Stimulated activated CD4-positive, alpha-beta T cell treated with anti-CD3 and anti-CD28 coated beads, Interleukin-2, amount 100 ng/mL, for 24 hours (primary cell): Measurements from ENCODE around the gene DVL1.
"Not testable (repeated sequence)": the region's sequence is repeated elsewhere in the genome, so short reads cannot be mapped to it uniquely, and the experiment has no call there.

Experiments
- DNase-seq, 2 donors: peaks; one replicate each; pipeline ENCODE4 v3.0.0-alpha.2; 2020

Gene DVL1

DNA sequence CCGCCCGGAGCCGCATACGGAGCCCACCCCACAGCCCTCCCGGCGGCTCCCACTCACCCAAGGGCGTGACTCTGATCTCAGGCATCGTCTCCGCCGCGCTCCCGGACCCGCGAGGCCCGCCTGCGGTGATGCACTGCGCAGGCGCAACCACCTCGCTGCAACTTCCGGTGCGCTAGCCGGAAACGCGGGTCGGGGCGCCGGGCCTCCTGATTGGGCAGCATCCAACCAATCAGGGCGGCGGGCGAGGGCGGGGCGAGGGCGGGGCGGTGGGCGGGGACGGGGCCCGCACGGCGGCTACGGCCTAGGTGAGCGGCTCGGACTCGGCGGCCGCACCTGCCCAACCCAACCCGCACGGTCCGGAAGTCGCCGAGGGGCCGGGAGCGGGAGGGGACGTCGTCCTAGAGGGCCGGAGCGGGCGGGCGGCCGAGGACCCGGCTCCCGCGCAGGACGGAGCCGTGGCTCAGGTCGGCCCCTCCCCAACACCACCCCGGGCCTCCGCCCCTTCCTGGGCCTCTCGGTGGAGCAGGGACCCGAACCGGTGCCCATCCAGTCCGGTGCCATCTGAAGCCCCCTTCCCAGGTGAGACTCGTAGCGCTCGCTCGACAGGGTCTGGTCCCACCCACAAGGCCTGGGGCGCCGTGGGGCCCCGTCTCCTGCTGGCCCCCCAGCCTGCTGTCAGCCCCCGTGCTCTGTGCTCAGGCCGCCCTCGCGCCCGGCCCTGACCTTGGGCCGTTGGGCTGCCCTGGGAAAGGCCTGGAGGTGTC, 24.5 kb downstream of the DVL1 start, which contains the start of the genes CPTP and INTS11:
TSS of gene CPTP (plus strand) at position 279 of the 764 bp plus-strand sequence. CDS start 2,109 bp downstream, outside the sequence.
TSS of gene INTS11 (minus strand) at position 137 of the 764 bp plus-strand sequence. CDS start at position 85, 52 bp downstream.
- peak; percentile 96 to 97 for DNase-seq

DNA sequence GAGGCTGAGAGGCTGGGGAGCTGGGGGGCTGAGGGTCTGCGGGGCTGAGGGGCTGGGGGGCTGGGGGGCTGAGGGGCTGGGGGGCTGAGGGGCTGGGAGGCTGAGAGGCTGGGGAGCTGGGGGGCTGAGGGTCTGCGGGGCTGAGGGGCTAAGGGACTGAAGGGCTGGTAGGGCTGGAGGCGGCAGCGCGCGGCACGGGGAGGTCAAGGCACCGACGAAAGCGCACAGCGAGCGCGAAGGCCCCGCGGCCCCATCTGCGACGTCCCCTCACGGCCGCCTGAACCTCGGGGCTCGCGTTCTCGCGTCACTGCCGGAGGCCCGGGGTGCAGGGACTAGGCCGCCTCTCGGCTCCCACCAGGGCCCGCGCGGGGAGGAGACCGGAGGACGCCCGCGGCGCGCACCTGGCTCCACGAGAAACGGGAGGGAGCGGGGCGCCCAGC, 25.1 kb downstream of the DVL1 start:
- DNase-seq: no peak

DNA sequence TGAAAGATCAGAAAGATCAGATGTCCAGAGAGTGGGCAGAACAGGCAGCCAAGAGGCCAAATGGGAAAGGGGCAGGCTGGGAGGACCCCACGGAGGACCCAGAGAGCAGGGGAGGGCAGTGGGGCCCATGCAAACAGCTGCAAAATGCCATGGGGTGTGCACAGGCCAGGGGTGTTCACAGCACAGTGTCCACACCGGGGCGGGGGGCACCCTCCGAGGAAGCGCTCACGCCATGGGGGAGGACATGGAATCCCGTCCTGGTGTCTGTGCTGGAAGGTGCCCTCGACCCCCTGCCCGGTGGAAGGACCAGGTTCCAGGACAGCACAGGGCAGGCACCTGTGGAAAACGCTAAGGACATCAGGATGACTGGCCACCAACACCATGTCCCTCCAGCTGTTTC, 26.3 kb downstream of the DVL1 start:
- no peak for DNase-seq

DNA sequence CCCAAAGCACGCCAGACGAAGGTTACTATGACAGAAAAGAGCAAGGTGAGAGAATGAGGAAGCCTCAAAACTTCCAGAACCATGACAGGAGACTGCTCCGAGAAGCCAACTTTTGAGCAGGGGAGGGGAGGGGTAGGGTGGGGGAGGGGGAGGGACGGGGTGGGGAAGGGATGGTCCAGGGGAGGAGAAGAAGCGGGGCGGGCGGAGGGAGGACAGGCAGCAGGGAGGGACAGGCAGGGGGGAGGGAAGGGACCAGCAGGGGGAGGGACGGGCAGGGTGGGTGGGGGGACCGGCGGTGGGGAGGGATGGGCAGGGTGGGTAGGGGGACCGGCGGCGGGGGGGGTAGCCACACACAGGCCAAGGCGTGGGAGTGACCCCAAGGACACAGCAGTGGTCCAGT, 26.8 kb downstream of the DVL1 start:
- DNase-seq: no peak

DNA sequence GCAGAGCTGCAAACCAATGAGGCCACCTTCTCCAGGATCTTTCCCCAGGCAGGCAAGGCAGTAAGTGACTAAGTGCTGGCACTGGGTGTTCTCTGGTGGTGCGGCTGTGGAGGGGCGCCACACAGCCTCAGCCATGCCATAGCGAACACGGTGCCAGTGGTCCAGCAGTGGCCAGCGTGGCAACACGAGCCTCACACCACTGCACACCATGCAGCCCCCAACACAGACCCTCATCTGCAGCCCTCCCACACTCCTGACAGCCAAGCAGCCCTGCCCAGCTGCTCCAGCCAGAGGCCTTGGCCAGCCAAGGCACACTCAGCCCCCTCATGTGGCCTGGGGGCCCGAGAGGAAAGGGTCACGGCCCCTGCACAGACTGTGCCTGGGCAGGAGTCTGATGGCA, 27.7 kb downstream of the DVL1 start:
- no peak for DNase-seq

DNA sequence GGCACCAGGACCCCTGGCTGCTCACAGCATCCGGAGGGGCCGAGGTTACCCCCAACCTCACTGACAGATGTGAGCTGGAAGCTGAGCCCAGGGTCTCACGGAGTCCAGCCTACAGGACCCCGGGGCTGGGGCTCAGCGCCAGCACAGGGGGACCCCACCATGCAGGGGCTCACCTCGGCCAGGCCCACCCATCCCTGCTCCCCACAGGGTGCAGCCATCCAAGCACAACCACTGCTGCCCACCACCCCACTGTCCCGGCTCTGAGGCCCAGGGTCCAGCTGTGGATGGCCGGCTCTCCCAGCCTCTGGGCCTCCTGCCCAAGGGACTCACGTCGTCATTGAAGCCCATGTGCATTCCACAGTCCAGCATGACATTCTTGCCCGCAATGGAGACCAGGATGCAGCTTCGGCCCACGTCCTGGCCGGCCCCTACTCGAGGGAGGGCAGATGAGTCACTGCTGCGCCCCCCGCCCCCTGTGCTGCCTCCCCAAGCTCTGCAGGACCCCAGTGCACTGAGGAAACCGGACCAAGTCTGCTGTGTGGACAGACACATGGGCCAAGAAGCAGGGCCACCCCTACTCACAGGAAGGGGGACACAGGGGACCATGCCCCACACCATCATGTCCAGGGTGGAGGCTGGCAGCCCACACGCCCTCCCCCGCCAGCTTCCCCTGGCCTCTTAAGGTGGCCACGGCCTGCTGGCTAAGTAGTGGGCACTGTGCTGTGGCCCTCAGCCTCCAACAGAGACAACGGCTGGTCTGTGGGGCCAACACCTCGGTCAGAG, 28.4 kb downstream of the DVL1 start:
- DNase-seq: no peak

DNA sequence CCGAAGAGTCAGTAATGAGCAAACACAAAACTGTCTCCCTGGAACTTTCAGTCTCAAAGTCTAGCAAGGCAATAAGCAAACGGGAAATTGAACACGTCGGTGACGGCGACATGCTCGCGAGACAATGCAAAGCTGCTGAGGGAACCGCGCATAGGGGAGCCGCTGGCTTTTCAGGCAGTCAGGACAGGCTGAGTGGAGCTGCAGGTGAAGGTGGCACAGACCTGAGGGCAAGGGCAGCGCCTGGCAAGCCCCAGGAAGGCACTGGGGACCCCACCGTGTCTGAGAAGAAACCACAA, 29.6 kb downstream of the DVL1 start:
- no peak for DNase-seq

DNA sequence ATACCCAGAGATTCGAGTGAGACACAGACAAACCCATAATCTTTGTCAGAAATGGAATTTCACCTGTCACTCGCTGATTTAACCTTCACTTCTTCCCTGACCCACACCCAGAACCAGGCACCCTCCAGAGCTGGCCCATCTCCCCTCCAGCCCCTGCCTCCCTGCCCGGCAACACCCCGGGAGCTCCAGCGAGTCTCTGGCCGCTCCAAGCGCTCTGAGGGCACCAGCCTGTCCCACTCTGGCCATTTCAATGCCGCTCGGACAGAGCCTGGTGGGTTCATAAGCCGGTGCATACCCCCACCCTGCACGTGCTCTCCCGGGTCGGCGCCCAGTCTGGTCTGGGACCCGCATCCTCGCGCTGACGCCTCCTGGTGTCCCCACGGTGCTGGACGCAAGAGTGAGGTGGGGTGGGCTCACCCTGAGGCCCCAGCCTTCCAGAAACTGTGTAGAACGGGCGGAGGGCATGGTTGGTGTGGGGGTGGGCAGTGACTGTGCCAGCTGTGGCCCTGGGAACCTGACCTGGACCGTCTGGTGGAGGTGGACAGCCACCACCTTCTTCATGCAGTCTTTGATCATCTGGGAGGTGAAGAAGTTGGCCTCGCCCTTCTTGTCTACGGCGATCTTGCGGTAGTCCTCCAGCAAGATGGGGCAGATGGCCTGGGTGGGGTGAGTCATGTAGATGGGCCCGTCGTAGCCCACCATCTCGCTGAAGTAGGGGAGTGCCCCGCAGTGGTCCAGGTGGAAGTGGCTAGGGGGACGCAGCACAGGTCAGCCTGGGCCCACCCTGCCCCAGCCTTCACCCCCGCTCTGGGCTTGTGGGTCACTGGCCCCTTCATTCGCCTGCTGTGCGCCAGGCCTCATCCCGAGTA, 30.2 kb downstream of the DVL1 start:
- DNase-seq: no peak

DNA sequence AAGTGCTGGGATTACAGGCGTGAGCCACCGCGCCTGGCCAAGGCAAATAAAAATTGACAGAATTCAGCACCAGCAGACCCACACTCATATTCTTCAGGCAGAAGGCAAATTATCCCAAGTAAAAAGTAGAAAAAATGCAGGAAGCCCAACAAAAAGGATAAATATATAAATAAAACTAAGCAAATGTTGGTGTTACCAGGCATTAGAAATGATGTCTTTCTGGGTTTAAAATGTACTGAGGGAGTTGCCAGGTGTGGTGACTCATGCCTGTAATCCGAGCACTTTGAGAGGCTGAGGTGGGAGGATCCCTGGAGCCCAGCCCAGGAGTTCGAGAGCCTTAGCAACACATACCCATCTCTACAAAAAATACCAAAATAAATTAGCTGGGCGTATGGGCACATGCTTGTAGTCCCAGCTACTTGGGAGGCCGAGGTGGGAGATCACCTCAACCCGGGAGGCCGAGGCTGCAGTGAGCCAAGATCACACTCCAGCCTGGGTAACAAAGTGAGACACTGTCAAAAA, 31.0 kb downstream of the DVL1 start:
- no peak for DNase-seq

DNA sequence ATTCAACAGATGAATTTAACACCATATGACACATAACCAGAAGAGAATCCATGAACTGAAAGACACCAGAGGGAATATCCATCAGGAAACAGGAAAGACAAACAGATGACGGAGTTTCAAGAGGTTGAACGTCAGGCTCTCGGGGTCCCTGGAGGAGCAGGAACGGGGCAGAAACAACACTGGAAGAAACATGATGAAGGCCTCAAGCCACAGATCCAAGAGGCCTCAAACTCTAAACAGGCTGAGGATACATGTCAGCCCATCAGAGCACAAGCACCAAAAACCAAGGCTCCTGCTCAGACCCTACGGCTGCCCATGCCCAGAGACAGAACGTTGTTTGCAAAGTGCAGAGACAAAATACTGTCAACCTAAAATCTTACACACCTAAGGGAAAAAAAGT, 31.8 kb downstream of the DVL1 start:
- no peak for DNase-seq

DNA sequence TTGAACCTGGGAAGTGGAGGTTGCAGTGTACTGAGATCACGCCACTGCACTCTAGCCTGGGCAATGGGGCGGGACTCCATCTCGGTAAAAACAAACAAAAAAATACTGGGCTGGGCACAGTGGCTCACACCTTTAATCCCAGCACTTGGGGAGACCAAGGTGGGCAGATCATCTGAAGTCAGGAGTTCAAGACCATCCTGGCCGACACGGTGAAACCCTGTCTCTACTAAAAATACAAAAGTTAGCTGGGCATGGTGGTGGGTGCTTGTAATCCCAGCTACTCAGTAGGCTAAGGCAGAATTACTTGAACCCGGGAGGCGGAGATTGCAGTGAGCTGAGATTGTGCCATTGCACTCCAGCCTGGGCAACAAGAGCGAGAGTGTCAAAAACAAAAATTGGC, 33.0 kb downstream of the DVL1 start:
- not testable (repeated sequence) for DNase-seq

DNA sequence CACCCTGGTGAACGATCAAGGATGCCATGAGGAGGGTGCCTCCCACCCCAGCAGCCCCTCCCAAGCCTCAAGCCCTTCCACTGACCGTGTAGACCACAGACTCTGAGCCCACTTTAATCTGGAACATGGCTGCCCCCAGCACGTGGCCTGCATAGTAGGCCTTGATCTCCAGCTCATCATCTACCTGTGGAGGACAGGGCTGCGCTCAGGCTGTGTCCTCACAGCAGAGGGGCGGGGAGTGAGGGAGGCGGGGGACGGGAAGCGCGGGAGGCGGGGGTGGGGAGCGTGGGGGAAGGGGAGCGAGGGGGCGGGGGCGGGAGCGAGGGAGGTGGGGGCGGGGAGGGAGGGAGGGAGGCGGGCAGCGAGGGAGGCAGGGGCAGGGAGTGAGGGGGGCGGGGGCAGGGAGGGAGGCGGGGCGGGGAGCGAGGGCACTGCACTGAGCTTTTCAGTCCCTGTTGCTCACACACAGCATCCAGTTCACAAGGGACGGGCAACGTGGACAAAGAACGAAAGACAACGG, 33.7 kb downstream of the DVL1 start:
- DNase-seq: no peak

DNA sequence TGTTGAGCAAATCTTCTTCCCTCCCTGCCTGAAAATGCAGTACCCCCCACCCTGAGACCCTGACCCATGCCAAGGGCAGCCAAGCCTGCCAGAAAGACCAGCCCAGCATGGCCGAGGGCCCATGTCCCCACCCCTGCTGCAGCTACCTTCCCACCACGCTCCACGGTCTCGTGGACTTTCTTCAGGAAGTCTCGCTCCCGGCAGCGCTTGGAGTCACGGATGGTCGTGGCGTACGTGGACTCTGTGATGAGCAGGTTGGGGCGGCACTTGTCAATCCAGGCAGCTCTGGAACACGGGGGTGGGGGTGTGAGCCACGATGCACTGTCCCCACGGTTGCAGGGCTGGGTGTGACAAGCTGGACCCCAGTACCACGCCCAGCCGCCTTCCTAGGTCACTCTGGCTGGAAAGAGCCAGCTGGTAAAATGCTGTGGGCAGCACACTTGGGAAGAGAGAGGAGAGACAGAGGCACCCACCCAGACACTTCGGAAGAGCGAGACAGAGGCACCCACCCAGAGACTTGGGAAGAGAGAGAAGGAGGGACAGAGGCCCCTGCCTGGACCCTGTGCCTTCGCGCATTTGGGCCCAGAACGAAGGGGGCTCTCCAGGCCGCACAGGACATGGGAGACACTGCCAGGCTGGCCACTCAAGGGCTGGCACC, 34.4 kb downstream of the DVL1 start:
- no peak for DNase-seq

DNA sequence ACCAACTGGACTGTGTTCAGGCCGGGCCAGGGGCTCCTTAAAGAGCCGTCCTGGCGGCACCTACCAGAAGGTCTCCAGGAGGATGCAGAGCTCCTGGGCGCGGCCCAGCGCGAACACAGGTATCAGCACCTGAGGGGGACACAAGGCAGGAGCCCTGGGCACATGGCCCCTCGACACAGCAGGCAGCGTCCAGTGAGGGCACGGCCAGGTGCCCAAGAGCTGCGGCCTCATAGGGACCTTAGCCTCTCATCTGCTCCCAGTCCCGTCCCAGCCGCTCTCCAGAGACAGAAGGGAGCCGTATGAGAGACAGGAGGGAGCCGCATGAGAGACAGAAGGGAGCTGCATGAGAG, 35.0 kb downstream of the DVL1 start:
- no peak for DNase-seq

DNA sequence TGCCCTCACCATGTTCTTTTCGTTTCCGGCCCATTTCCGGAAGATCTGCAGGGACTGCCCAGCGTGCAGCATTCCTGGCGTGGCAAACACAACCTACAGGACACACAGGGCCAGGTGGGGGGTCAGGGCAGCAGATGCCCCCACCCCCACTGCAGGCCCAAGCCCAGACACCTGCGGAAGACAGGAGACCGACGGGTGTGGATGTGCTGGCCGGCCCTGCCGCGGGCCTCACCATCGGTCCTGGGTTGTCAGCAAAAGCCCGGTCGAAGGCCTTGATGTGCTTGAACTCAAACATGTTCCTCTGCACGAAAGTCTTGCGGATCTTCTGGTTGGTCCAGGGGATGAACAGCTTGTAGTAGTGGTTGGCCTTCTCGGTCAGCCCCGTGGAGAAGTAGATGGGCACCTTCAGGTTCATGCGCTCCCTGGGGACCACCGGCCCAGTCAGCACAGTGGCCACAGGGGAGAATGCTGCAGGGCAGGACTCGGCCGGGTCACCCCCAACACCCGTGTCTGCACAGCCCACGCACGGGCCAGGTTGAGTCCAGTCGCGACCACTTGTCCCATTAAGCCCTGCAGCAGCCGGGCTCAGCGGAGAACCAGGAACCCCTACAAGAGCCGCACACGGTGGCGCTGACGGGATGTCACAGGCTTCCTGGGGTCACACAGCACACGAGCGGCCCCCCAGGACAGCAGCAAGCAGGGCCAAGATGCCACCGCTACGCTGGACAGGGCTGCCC, 35.5 kb downstream of the DVL1 start:
- no peak for DNase-seq

DNA sequence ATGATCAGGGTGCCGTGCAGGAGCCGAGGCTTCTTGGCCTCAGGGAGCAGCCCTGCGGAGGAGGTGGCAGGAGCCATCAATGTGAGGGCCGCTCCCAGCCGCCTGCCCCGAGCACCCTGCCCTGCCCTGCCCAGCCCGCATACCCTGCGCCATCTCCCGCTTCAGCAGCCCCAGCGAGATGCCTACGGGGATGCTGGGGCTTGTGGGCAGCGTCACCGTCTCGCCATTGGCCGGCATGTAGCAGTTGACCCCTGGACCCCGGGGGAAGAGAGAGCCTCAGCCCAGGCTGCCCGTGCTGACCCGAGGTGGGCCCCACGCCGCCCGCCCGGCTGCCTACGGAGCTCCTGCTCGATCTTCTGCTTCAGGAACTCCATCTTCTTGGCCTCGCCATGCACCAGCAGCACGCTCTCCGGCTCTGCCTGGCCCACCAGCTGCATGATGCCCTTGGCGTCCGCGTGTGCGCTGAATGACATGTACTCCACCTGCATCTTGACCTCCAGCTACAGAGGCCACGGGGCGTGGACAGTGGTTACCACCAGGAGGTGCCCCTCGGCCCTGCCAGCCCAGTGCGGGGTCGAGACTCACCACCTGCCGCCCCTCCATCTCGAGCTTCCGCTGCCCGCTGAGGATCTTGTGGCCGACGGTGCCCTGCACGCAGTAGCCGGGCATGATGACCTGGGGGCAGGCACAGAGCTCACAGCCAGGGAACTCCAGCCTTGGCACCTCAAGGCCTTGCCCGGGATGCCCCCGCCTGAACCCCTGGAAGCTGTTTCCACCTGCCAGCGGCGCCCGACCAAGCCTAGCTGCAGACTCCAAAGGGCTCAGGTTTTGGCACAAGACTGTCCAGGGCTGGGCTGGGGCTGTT, 36.5 kb downstream of the DVL1 start:
- DNase-seq: no peak

DNA sequence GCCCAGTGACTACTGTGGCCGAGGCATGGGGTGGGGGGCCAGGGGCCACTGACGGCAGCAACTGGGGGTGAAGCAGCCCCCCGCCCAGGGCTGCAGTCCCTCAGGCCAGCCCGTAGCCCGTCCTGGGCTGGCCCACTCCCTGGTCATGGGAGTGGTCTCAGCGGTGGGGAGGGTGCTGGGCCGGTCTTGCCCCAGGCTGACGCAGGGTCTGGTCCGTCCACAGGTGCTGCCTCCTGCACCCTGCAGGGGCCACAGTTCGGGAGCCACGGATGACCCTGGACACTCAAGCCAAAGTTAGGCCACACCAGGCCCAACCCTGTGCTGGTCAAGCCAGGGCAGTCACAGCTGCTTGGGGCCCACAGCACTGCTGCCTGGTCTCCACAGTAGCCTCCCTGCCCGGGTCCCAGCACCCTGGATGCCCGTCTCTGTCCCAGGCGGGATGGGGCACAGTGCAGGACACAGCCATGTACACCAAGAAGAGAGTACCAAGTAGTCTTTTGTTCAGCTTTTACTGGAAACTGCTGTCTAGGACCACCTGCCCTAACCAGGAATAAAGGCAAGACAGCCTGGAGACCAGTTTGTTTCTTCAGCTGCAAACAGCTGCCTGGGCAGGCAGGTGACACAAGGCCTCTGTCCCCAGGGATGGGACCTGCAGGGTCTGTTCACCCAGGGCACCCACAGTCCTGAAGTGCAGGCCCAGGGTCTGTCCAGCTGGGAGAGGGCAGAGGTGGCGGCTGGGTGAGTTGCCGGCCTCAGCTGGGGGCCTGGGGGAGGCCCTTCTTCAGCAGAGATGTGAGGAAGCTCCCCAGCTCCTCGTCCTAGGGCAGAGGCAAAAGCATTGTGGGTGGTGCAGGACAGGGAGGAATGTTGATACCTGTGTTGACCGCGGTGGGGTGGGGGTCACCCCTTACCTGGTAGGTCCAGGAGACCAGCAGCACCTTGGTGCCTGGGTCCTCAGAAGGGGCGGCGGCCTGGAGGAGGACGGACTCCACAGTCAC, 37.8 kb downstream of the DVL1 start:
- no peak for DNase-seq

DNA sequence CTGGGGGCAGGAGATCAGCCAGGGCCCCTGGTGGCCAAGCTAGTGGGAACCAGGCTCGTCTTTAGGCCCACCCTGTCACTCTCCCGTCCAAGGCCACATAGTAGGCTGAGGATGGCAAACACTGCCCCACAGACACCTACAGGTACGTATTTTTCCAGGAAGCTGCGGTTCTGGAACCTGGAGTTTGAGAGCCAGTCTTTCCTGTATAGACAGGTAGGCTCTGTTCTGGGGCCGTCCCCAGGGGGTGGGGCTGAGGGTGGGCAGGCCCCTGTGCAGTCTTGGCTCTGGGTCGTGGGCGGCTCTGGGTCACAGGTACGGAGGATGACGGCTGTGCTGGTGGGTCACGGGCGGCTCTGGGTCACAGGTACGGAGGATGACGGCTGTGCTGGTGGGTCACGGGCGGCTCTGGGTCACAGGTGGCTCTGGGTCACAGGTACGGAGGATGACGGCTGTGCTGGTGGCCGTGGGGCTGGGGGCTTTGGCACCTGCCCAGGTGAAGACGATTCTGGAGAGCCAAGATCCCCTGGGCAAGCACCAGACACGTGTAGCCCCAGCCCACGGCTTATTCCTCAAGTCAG, 38.7 kb downstream of the DVL1 start:
- no peak for DNase-seq

DNA sequence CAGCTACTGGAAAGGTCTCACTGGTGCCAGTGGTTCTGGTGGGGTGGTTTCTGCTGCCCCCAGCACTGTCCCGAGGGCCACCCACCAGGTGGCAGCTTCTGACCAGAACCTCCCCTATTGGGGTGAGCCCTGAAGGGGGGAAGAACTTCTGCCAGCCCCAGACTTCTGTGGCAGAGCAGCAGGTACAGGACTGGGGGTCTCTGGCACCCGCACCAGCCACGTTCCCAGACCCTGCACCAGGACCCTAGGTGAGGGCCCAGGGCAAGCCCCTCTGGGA, 39.2 kb downstream of the DVL1 start:
- DNase-seq: no peak
